ENCODE measurements around the gene FRMD3. TPM values are rescaled to one million over a fixed set of nuclear protein-coding genes. Genes with fewer than 3 reads are reported as not detected.

FRMD3 gene
- polyA plus RNA-seq, 1 donor from 2014 or later, result 13.0 TPM

- Histone ChIP-seq H3K9ac (ENCODE audit: low read length) (no peak overlapping the region), H4K20me1 (ENCODE audit: insufficient read depth) (no peaks in the 10 kb centered on the region), H3K4me3 (ENCODE audit: low read length) (no peak overlapping the region), H3K79me2 (replicated peaks; ENCODE audit: insufficient read depth, low read length) (no peaks in the 10 kb centered on the region), H3K9me3 (ENCODE audit: low read length) (no peaks in the 10 kb centered on the region), H3K4me2 (ENCODE audit: low read length) (no peak overlapping the region), H3K27ac (ENCODE audit: low read length) (no peak overlapping the region), H3K9me2 (ENCODE audit: insufficient read depth, low read length) (no peaks in the 10 kb centered on the region), H2AFZ (ENCODE audit: low read depth, low read length) (no peak overlapping the region), H3K27me3 (ENCODE audit: insufficient read depth, low read depth, low read length) (no peaks in the 10 kb centered on the region), H3K36me3 (ENCODE audit: insufficient read depth, low read length) (no peaks in the 10 kb centered on the region), H3F3A (ENCODE audit: insufficient read depth, low read length, poor library complexity, severe bottlenecking) (no peaks in the 10 kb centered on the region)
- no peak for TF ChIP-seq CTCF (IDR thresholded peaks at IDR 0.05; ENCODE audit: poor library complexity, severe bottlenecking)
- no peak for TF ChIP-seq TAF1 (IDR thresholded peaks at IDR 0.05; ENCODE audit: low read depth)
- TF ChIP-seq MXI1 (conservative IDR thresholded peaks at IDR 0.05; ENCODE audit: poor library complexity, severe bottlenecking), result no peak
- TF ChIP-seq REST (IDR thresholded peaks at IDR 0.05; ENCODE audit: borderline replicate concordance), result no peak
- no peak for TF ChIP-seq RAD21 (conservative IDR thresholded peaks at IDR 0.05)
- TF ChIP-seq POLR2AphosphoS5 (IDR thresholded peaks at IDR 0.05), result no peak
- TF ChIP-seq EP300 (conservative IDR thresholded peaks at IDR 0.05; ENCODE audit: poor library complexity, severe bottlenecking), result no peak
- no peak for TF ChIP-seq SMC3 (conservative IDR thresholded peaks at IDR 0.05; ENCODE audit: poor library complexity)
- no peak for TF ChIP-seq EZH2 (IDR thresholded peaks at IDR 0.05; ENCODE audit: borderline replicate concordance, insufficient read depth, low read length, poor library complexity, severe bottlenecking)
Observed at GRCh38 chr9:83346655-83347420, 191.4 kb downstream of the FRMD3 start.

- no peaks in the 10 kb centered on the region for H3K9me3 ChIP-seq (ENCODE audit: low read length)
- no peaks in the 10 kb centered on the region for H3K27me3 ChIP-seq (ENCODE audit: insufficient read depth, low read depth, low read length)
- no peaks in the 10 kb centered on the region for H4K20me1 ChIP-seq (ENCODE audit: insufficient read depth)
- H3K36me3 ChIP-seq (ENCODE audit: insufficient read depth, low read length), result no peaks in the 10 kb centered on the region
- TF ChIP-seq TAF1 (IDR thresholded peaks at IDR 0.05; ENCODE audit: low read depth) (no peak), CTCF (IDR thresholded peaks at IDR 0.05; ENCODE audit: poor library complexity, severe bottlenecking) (no peak), RAD21 (conservative IDR thresholded peaks at IDR 0.05) (no peak), MXI1 (conservative IDR thresholded peaks at IDR 0.05; ENCODE audit: poor library complexity, severe bottlenecking) (no peak), EP300 (conservative IDR thresholded peaks at IDR 0.05; ENCODE audit: poor library complexity, severe bottlenecking) (no peak), REST (IDR thresholded peaks at IDR 0.05; ENCODE audit: borderline replicate concordance) (no peak), POLR2AphosphoS5 (IDR thresholded peaks at IDR 0.05) (no peak), EZH2 (IDR thresholded peaks at IDR 0.05; ENCODE audit: borderline replicate concordance, insufficient read depth, low read length, poor library complexity, severe bottlenecking) (no peak), SMC3 (conservative IDR thresholded peaks at IDR 0.05; ENCODE audit: poor library complexity) (no peak)
- H3F3A ChIP-seq (ENCODE audit: insufficient read depth, low read length, poor library complexity, severe bottlenecking), result no peaks in the 10 kb centered on the region
- H3K9me2 ChIP-seq (ENCODE audit: insufficient read depth, low read length), result no peaks in the 10 kb centered on the region
- H3K4me2 ChIP-seq (ENCODE audit: low read length), result no peak overlapping the region
- no peak overlapping the region for H3K9ac ChIP-seq (ENCODE audit: low read length)
- no peak overlapping the region for H3K4me3 ChIP-seq (ENCODE audit: low read length)
- no peak overlapping the region for H2AFZ ChIP-seq (ENCODE audit: low read depth, low read length)
- H3K27ac ChIP-seq (ENCODE audit: low read length), result no peak overlapping the region
- H3K79me2 ChIP-seq (replicated peaks; ENCODE audit: insufficient read depth, low read length), result no peaks in the 10 kb centered on the region
Observed at GRCh38 chr9:83343366-83343999, 194.7 kb downstream of the FRMD3 start.

All from neural cell (in vitro differentiated cells).